HEK293T (cell line): ENCODE results near the gene LRIT1.

Experiments used
- CTCF ChIA-PET: fragments of 350-600 bp; formaldehyde crosslinking; extraction: SDS; loops from one replicate; lab custom pipeline; 2021; ENCODE audit warnings: antibody characterized with exemption, inconsistent platforms; lab: Yijun Ruan, JAX
- POLR2A ChIA-PET: fragments of 350-600 bp; formaldehyde crosslinking; extraction: SDS; loops from one replicate; lab custom pipeline; 2020; ENCODE audit warnings: antibody characterized with exemption, inconsistent platforms; lab: Yijun Ruan, JAX
- DNase-seq: peaks from one replicate; pipeline ENCODE4 v3.0.0; 2012; ENCODE audit warnings: mixed read lengths; ENCODE audit errors: extremely low spot score
- ARNT ChIP-seq: fragments of 450-650 bp; IDR thresholded peaks from 2 replicates; pipeline ENCODE4 v1.6.1; 2017; ENCODE audit warnings: mild to moderate bottlenecking
- BHLHE40 ChIP-seq: fragments of 450-650 bp; IDR thresholded peaks from 2 replicates; pipeline ENCODE4 v1.6.1; 2016; ENCODE audit warnings: mild to moderate bottlenecking, moderate library complexity, borderline replicate concordance
- CTBP1 ChIP-seq: fragments of 450-650 bp; IDR thresholded peaks from 2 replicates; pipeline ENCODE4 v1.6.1; 2016; ENCODE audit warnings: borderline replicate concordance
- ELF4 ChIP-seq: fragments of 450-650 bp; IDR thresholded peaks from 2 replicates; pipeline ENCODE4 v1.6.1; 2017; ENCODE audit warnings: antibody characterized with exemption
- FOXA1 ChIP-seq: fragments of 450-650 bp; IDR thresholded peaks from 2 replicates; pipeline ENCODE4 v1.6.1; 2016; ENCODE audit warnings: mild to moderate bottlenecking
- FOXK2 ChIP-seq: fragments of 450-650 bp; IDR thresholded peaks from 2 replicates; pipeline ENCODE4 v1.6.1; 2016; ENCODE audit warnings: mild to moderate bottlenecking
- FOXM1 ChIP-seq: fragments of 450-650 bp; IDR thresholded peaks from 2 replicates; pipeline ENCODE4 v1.6.1; 2017; ENCODE audit warnings: mild to moderate bottlenecking, borderline replicate concordance
- HDGF ChIP-seq: fragments of 450-650 bp; IDR thresholded peaks from 2 replicates; pipeline ENCODE4 v1.6.1; 2017; ENCODE audit warnings: antibody characterized with exemption, borderline replicate concordance
- L3MBTL2 ChIP-seq: fragments of 450-650 bp; conservative IDR thresholded peaks from 2 replicates; pipeline ENCODE4 v1.6.1; 2016; ENCODE audit warnings: mild to moderate bottlenecking
- LEF1 ChIP-seq: fragments of 450-650 bp; IDR thresholded peaks from 2 replicates; pipeline ENCODE4 v1.6.1; 2017; ENCODE audit warnings: mild to moderate bottlenecking, borderline replicate concordance
- NFRKB ChIP-seq: fragments of 450-650 bp; IDR thresholded peaks from 2 replicates; pipeline ENCODE4 v1.6.1; 2016; ENCODE audit warnings: mild to moderate bottlenecking, moderate library complexity
- SP1 ChIP-seq: fragments of 450-650 bp; IDR thresholded peaks from 2 replicates; pipeline ENCODE4 v1.6.1; 2017
- SUZ12 ChIP-seq: fragments of 450-650 bp; IDR thresholded peaks from 2 replicates; pipeline ENCODE4 v1.6.1; 2016; ENCODE audit warnings: mild to moderate bottlenecking
- TARDBP ChIP-seq: fragments of 450-650 bp; IDR thresholded peaks from 2 replicates; pipeline ENCODE4 v1.6.1; 2016
- ZNF384 ChIP-seq: fragments of 450-650 bp; IDR thresholded peaks from 2 replicates; pipeline ENCODE4 v1.6.1; 2016
- TF ChIP-seq, protein P1 (sequence below): fragments of 450-650 bp; IDR thresholded peaks from 2 replicates; pipeline ENCODE4 v1.6.1; 2016

The LRIT1 gene

DNA sequence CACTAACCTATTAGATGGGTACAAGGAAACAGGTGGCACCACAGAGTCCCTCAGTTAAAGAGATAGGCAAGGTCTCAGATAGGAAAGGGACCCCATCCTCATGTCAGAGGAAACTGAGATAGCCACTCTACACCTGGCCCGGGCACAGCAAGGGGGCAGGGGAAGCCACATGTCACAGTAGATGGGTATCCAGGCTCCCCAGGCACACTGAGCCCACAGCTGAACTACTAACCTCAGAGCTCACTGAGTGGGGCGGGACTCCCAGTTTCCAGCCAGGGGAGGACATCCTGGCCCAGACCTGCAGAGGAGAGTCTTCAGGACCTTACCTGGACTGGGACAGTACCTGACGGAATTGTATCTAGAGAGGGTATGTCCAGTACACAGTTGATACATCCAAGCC lies 50.7 kb downstream of the LRIT1 start:
- no peak for DNase-seq
- CTCF ChIA-PET, result interaction anchor here (0.6 kb wide), 1 partner anchor 16 kb away, joined by 5 read pairs; no protein-coding TSS in a partner anchor
- POLR2A ChIA-PET, result no interaction called here
- TF ChIP-seq L3MBTL2 (no peak), NFRKB (no peak), TARDBP (no peak), FOXM1 (no peak), ELF4 (no peak), HDGF (no peak), SUZ12 (no peak), FOXK2 (no peak), FOXA1 (no peak), CTBP1 (no peak), LEF1 (no peak), BHLHE40 (no peak), ARNT (no peak), ZNF384 (no peak), SP1 (no peak)
- TF ChIP-seq, protein P1, sequence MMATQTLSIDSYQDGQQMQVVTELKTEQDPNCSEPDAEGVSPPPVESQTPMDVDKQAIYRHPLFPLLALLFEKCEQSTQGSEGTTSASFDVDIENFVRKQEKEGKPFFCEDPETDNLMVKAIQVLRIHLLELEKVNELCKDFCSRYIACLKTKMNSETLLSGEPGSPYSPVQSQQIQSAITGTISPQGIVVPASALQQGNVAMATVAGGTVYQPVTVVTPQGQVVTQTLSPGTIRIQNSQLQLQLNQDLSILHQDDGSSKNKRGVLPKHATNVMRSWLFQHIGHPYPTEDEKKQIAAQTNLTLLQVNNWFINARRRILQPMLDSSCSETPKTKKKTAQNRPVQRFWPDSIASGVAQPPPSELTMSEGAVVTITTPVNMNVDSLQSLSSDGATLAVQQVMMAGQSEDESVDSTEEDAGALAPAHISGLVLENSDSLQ, result no peak

DNA sequence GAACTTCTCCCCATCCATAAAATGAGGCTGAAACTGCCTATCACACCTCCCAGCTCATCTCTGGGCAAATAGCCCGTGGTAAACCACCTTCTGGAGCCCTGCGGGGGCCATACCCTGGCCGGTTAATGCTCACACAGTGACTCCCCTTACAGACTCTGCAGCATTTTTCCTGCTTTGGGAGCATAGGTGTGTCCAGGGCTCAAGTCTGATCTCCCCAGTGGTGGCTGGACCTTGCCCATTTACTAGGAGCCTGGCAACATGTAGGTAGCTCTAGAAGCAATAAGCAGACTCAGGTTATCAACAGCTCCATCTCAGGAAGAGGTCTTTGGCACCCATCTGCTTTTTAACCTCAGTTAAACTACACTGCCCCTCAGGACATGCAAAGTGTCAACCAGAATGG lies 52.5 kb downstream of the LRIT1 start:
- POLR2A ChIA-PET, result no interaction called here
- no peak for DNase-seq
- TF ChIP-seq L3MBTL2 (no peak), ELF4 (no peak), NFRKB (no peak), LEF1 (no peak), TARDBP (no peak), HDGF (no peak), FOXM1 (no peak), FOXK2 (no peak), BHLHE40 (no peak), ZNF384 (no peak), SP1 (no peak)
- TF ChIP-seq, protein P1, result no peak
- CTCF ChIA-PET, result interaction anchor here (0.6 kb wide), 1 partner anchor 1079 kb away, joined by 3 read pairs; no protein-coding TSS in a partner anchor

GRCh38 chr10:84185526-84186175 lies 55.7 kb downstream of the LRIT1 start:
- no peak for TF ChIP-seq FOXA1
- no peak for TF ChIP-seq TARDBP
- no peak for TF ChIP-seq NFRKB
- TF ChIP-seq ARNT, result no peak
- TF ChIP-seq, protein P1, result no peak
- TF ChIP-seq HDGF, result no peak
- no peak for TF ChIP-seq SUZ12
- TF ChIP-seq CTBP1, result no peak
- TF ChIP-seq LEF1, result no peak
- DNase-seq, result no peak
- CTCF ChIA-PET, result no interaction called here
- POLR2A ChIA-PET, result no interaction called here

GRCh38 chr10:84184517-84184916 lies 56.8 kb downstream of the LRIT1 start:
- DNase-seq, result no peak
- TF ChIP-seq FOXM1 (no peak), BHLHE40 (no peak)
- ChIA-PET POLR2A (no interaction called here), CTCF (no interaction called here)

GRCh38 chr10:84181631-84182030 lies 59.7 kb downstream of the LRIT1 start:
- ChIA-PET POLR2A (no interaction called here), CTCF (no interaction called here)
- TF ChIP-seq ELF4 (no peak), CTBP1 (no peak), FOXA1 (no peak), HDGF (no peak), TARDBP (no peak), SUZ12 (no peak), FOXK2 (no peak), ZNF384 (no peak), SP1 (no peak), LEF1 (no peak), NFRKB (no peak), L3MBTL2 (no peak)
- no peak for DNase-seq
